ENCODE data around the gene HECW1.

DNA sequence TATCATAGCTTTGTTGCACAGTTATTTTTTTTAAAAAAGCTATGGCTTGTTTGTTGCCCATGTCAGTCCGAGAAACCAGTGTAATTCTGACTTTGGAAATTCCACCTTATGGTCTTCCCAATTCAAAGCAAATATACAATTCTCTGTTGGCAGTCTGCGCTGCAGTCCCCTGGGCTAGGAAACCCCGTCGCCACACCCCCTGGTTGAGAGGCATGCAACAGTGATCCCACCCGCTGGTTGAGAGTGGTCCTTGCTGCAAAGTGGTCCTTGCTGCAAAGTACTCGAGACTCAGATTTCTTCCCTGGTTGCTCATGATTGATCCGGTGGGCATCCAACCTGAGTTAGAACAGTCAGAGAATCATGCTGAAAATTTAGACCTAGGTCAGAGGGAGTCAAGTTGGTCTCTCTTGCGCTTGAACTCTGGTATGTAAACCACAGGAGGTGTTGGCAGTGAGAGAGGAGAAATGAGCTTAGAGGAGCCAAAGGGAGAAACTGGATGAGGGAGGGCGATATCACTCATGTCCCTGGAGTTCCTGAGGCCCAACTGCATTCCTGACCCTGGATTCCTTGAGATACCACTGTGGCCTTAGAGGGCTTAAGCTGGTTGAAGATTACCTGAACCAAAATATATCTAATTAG, 425.4 kb downstream of the HECW1 start:
- TF ChIP-seq POLR2A (IDR thresholded peaks at IDR 0.05; ENCODE audit: low read depth, low read length) = no peak
- no peak for TF ChIP-seq POU2F2 (IDR thresholded peaks at IDR 0.05; ENCODE audit: low read depth, low read length)
- TF ChIP-seq TAF1 (IDR thresholded peaks at IDR 0.05; ENCODE audit: low read depth, low read length) = no peak
- no peak for TF ChIP-seq SPI1 (IDR thresholded peaks at IDR 0.05; ENCODE audit: low read depth, low read length)
- TF ChIP-seq POLR2AphosphoS5 (IDR thresholded peaks at IDR 0.05; ENCODE audit: low read depth, low read length) = no peak
- no peak for TF ChIP-seq PAX5 (IDR thresholded peaks at IDR 0.05; ENCODE audit: insufficient read depth, low read length, severe bottlenecking)

All from GM12891 (cell line).